Mucosa of gallbladder (tissue), 1 donor: Measurements from ENCODE around the gene NDST1. TPM values are rescaled to one million over a fixed set of nuclear protein-coding genes. Genes with fewer than 3 reads are reported as not detected.
"Not testable (repeated sequence)": the region's sequence is repeated elsewhere in the genome, so short reads cannot be mapped to it uniquely, and the experiment has no call there.

Experiments used
- DNase-seq: peaks from one replicate; pipeline ENCODE4 v3.0.0-alpha.2; 2020; ENCODE audit warnings: low spot score
- total RNA-seq: library from RNA; stranded (reverse); gene quantifications from one replicate; pipeline ENCODE4 v1.2.1, GENCODE V29; 2021
- donor health status: DM: no; HTN: no; CAD: no.

Gene NDST1
- 80.7 TPM for total RNA-seq

DNA sequence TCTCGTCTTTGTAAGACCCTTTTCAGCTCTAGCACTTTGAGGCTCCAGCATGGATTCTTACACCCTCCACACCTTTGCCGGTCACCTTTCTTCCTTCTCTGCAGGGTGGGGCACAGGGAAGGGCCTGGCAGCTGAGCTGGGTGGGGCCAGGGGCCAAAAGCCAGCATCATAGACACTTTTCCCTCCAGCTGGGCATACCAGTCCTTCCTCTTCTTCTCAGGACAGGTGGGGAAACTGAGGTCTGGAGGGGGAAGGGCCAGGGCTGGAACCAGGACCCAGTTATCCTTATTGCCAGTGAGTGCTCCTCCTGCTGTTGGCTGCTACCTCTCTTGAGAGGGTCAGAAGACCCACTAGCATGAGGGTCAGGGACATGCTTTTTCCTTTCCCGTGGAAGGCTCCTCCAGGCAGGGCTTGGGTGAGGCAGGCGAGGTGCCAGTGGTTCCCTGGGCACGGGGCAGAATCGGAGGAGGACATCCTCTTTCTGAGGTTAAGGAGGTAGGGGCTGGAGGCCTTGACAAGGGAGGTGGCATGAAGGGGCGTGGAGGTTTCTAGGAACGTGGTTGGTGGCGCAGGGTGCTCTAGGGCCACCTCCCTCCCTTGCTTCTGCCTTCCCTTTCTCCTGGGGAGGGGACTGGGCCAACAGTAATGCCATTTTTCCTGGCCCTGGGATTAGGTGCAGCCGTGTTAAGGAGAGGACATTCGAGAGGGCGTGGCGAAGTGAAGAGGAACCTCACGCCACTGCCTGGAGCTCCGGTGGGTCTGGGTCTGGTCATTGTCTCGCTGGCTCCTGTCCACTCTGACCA lies at the start of gene NDST1:
Gene NDST1 (plus strand): TSS at position 658 of the 803 bp plus-strand sequence. CDS start 13,124 bp downstream, outside the sequence.
- no peak for DNase-seq

DNA sequence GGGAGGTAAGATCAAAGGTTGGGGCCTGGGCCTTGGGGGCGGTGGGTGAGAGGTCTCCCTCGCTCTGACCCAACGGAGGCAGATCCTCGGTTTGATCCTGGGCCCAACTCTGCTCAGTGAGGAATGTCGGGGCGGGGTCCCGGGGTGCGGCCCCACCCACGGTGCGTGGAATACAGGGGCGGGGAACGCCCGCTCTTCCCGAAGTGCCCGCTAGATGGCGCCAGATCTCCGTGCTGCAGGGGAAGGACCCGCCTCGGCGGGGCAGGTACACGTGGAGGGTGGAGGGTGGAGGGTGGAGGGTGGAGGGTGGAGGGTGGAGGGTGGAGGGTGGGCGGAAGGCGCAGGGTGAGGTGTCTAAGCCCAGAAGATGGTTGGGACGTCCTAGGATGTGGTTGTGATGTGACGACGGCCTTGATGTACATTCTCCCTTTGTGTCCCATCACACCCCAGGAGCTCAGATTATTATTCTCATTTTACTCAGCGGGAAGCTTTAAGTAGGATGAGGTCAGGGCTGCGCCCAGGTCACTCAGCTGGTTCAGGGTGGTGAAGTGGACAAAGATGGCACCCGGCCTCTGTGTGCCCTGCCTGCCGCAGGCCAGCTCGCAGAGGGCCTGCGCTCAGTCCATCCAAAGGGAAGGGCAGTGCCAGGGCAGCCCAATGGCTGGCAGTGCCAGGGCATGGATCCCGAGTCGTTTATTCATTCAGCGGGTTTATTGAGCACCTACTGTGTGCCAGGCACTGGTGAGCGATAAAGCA lies 49.0 kb upstream of the NDST1 start:
- DNase-seq = peak; percentile 71

DNA sequence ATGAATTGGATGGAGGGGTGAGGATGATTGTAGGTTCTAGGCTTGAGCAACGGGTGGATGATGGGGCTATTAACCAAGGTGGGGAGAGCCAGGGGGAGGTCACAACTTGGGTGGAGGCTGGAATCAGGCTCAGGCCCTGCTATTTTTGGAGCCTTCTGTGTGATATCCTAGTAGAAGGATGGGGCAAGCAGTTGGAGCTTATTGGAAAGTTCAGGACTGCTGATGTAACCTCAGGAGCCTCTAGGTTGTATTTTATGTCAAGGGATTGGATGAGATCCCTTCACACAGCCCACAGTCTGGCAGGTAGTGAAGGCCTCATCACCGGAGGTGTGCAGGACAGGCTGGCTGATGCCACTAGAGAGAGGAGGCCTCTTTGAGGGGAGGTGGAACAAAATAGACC lies 47.1 kb upstream of the NDST1 start:
- no peak for DNase-seq

DNA sequence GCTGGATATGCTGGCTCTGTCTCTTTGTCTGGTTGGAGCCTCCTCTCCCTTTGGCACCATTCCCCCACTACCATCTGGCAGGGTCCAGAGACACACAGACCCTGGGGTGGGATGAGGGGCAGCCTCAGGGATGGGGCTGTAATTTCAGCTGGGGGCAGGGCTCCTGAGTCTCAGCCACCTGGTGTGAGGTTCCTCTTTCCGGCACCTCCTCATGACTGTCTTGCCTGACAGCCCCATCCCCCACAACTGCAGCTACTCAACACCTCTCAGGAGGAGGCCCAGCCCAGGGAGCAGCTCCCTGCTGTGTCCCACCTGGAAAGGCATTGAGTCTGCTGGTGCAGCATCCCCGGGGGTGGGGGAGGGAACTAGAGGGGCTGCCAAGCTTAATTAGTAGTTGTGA lies 46.7 kb upstream of the NDST1 start:
- no peak for DNase-seq

DNA sequence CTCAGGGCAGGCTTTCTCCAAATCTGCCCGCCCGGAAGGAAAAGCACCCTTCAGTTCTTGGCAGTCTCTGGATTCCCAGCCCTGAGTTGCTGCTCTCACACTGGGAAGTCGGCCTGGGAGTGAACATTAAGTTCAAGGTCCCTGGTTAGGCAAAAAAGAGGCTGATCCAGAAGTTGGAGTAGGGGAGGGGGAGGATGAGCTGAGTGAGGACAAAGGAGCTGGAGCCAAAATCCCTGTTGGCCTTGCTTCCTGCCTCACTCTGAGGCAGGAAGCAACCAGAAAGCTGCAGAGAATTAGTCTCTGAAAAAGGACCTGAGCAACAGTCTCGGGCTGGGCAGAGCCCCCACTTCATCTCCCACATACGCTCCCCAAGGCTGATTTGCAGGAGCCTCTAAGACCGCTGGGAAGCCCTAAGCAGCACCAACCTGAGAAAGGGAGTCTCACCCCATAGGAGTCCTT lies 43.3 kb upstream of the NDST1 start:
- DNase-seq = no peak

DNA sequence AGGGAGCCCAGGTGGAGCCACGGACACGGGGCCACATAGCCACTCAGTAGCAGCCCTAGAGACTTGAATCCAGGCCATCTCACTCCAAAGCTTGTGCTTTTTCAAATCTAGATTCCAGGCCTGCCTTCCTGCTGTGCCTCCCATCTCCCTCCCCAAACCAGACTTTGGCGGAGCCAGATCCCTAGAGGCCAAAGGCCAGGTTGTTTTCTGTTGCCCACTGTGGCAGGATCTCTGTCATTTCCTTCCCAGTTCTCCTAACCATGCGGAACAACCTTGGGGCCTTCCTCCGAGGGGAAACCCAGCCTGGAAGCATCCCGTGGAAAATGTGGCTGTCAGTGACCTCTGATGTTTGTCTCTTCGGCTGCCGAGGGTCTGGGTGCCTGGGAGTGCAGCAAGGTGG lies 42.0 kb upstream of the NDST1 start:
- DNase-seq = no peak

DNA sequence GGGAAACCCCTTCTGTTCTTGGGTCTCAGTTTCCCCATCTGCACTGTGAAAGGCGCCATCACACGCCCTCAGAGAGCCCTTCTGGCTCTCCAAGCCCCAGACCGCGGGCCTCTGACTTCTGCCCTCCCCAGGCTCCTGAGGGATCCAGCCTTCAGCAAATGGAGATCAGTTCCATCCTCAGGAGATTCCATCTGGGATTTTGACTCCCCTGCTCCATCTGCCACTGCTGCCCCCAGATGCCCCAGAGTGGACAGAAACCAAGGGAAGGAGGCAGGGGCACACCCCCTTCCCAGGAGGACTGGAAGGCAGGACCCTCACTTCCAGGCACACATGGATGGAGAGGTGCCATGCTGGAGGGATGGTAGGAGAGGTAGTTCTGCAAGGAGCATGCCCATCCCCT lies 39.7 kb upstream of the NDST1 start:
- no peak for DNase-seq

DNA sequence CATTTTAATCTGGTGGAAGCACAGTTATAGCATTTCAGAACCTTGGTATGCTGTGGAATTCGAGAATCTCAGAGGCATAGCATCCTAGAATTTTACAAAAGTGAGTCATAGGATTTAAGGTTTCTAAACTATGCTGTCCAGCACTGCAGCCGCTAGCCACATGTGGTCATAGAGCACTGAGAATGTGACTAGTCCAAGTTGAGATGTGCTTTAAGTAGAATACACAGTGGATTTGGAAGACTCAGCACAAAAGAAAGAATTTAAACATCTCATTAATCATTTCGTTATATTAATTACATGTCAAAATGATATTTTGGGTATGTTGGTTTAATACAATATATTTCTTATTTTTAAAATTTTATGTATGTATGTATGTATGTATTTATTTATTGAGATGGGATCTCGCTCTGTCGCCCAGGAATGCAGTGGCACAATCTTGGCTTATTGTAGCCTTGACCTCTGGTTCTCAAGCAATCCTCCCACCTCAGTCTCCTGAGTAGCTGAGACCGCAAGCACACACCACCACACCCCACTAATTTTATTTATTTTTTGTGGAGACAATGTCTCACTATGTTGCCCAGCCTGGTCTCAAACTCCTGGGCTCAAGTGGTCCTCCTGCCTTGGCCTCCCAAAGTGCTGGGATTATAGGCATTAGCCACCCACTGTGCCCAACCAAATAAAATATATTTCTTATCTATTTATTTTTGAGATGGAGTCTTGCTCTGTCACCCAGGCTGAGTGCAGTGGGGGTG lies 38.0 kb upstream of the NDST1 start:
- DNase-seq = no peak

DNA sequence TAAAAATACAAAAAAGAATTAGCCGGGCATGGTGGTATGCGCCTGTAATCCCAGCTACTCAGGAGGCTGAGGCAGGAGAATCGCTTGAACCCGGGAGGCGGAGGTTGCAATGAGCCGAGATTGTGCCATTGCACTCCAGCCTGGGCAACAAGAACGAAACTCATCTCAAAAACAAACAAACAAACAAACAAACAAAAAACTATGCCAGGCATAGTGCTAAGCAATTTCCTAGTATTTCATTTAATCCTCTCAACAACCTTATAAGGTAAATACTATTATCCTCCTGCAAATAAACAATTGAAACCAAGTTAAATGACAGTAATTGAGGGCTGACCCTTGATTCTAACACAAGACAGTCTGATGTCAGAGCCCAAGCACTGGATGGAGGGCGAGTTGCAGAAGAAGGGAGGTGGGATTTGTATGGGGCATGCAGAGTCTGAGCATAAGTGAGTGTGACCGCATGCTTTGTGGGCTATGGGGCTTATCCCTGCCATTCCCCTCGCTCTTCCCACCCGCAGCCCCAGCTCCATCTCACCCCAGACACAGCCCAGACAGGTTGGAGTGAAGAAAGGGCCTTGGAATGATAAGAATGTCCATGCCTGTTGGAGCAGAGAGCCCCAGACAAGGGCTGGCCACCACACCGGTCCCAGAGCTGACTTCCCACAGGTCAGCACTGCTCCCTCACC lies 34.1 kb upstream of the NDST1 start:
- no peak for DNase-seq

DNA sequence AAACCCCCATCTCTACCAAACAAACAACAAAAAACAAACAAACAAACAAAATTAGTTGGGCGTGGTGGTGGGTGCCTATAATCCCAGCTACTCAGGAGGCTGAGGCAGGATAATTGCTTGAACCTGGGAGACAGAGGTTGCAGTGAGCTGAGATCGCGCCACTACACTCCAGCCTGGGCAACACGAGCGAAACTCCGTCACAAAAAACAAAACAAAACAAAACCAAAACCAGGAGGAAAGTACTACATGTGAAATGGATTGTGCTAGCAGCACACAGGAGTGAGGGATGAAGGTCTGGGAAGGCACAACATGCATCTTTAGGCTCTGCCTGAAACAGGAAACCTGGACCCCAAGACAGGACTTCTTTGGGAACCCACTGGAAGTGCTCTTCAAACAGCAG lies 31.4 kb upstream of the NDST1 start:
- DNase-seq = not testable (repeated sequence)

DNA sequence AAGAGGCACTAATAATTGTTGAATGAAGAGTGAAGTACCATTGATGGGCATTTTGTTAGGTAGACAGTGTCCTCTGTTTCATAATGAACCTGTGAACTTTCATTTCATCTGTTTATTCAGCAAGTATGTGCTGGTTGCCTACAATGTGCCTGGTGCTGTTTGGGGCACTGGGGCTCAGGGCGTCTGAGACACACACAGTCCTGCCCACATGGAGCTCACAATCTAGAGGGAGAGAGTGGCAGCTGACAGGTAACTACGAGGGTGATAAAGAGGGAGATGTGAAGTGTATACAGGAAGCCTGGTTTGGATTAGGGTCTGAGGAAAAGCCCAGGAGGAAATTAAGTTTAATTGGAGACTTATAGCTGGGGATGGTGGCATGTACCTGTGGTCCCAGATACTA lies 28.5 kb upstream of the NDST1 start:
- DNase-seq = no peak

DNA sequence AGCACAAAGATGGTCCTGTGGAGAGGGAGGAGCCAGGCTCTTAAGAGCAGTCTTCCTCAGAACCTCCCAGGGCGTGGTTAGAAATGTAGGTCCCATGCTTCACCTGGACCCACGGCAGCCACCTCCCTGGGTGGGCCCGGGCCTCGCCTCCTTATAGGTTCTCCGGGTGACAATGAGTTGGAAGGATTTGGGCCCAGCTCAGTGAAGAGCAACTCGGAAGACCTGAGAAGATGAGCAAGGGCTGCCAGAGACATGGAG lies 26.3 kb upstream of the NDST1 start:
- no peak for DNase-seq

DNA sequence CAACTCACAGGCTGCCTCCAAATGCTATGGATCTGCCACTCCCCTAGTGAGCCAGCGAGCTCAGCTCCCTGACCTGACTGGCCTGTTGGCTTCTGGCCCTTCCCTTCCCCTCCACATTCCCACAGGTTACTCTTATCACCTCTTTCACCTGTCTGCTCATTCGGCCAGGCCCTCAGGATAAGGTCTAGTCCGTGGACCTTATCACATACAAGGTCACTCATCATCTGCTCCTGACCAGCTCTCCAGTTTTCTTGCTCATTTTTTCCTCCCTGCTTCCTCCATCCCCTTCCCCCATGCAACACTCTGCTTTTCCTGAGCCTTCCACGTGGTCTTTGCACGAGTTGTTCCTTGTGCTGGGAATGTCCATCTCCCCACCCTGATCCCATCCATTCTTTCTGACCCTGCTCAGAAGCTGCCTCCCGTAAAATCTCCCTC lies 25.9 kb upstream of the NDST1 start:
- no peak for DNase-seq

DNA sequence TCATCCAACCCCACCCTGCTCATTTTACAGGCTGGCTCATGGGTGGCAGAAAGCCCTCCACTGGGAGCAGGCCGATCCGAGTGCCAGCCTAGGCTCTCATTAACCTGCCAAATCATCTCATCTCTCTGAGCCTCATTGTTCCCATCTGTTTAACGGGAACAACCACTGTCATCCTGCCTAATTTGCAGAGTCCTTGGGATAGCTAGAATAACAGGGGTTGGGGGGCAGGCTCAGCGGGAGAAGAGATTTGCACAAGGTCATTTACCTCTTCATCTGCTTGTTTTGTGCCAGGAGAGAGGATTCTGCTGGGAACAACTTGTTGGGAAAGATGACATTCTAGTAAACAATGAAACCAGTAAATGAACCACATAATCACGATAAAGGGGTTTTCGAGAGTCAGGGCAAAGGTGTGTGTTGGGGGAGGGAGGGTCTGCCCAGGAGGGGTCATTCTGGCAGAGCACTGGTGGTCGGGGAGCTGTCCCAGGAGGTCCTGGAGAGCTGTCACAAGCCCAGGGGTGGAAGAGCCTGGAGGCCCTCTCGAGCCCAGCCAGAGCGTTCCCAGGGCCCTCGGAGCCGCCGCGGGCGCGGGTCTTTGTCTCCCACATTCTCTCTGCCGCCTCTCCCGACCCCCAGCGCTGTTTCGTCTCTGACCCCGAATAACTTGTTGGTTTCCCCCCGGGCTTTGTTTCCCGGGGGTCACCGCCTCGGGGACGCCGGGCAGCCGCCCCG lies 22.8 kb upstream of the NDST1 start:
- DNase-seq = no peak

DNA sequence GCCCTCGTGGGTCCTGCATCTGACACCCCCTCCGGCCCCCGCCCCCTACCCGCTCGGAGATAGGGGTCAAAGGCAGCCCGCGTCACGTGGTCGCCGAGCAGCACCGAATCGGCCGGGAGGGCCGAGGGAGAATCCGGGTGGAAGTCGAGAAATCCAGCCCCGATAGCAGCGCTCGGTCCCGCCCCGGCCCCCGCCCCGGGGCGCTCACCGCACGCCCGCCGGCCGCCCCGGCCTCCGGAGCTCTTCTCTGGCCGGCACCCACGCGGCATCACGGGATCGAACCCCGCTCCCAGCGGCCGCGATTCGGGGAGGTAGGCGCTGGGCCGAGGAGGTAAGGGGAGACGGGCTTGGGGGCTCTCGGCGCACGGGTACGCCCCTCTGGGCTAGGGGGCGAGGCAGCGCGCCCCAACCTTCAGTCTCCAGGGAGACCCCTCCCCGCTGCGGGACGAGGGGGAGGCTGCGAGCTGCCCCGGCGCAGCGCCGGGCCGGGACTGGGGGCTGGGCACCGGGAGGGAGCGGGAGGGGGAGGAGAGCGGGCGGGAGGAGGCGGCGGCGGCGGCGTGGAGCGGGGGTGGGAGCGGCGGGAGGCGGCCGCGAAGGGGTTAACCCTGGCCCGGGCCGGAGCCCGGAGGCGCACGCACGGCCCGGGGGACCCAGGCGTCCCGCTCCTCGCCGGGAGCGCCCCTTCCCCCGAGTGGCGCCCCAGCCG lies 22.1 kb upstream of the NDST1 start:
- no peak for DNase-seq

DNA sequence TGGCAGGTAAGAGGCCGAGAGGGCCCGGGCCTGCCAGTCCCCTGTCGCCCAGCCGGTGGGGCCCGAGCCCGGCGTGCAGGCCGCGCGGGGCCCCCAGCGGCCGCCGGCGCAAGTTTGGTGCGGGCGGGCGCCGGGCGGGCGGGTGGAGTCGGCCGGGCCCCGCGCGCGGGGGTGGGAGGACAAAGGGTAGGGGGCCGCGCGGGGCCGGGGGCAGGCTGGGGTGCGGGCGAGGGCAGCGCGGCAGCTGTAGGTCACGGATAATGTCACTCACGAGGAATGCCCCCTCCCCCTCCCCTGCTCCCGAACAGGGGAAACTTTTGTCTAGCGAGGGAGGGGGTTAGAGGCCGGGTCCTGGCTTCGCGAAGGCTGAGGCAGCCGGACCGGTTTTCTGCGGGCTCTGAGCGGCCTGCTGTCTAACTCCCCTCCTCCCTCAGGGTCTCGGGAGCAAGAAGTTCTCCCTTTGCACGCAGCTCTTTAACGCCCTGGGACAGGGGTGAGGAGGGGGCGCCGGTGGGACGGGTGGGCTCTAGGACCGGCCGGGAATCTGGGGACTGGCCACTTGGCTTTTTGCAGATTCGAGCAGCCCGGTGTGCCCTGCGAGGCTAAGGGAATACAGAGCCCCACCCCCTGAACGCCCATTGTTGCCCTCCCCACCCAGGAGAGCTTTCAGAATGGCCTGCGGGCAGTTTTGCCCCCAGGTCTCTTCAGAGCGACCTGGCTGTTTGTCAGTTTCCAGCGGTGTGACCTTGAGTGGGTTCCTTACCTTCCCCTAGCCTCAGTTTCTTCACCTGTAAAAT lies 21.3 kb upstream of the NDST1 start:
- DNase-seq = peak; percentile 47

DNA sequence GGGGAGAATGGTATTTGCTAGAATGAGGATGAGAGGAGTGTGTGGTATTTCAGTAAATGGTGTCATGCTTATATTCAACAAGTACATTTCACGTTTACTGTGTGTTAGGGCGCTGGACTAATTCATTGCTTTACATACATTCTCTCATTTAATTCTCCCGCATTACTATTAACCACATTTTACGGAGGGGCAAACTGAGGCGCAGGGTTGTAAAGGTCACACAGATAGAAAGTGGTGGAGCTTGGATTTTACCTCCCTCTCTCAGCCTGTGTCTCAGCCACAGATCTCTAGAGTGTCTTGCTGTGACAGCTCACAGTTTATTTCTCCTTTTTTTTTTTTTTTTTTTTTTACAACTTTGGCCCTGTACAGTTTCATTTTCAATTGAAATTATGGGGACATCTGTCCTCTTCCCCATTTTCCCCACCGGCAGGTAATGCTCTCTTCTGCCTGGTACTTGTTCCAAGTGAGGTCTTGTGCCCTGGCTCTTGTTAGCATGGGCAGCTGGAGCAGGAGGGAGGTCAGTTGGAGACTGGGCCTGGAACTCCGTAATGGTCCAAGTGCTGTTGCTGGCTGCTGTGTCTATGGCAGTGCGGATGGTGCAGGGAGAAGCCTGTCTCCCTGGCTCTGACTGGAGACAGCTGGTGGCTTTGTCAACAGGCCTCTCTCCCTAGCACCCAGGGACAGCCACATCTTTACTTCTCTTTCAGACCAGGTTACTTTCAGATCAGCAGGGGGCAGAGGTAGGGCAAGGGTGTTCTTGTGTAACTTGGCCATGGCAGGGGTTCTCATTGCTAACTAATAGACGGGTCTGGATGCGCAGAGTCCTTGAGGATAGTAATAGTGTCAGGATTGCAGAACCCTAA lies 20.5 kb upstream of the NDST1 start:
- no peak for DNase-seq

DNA sequence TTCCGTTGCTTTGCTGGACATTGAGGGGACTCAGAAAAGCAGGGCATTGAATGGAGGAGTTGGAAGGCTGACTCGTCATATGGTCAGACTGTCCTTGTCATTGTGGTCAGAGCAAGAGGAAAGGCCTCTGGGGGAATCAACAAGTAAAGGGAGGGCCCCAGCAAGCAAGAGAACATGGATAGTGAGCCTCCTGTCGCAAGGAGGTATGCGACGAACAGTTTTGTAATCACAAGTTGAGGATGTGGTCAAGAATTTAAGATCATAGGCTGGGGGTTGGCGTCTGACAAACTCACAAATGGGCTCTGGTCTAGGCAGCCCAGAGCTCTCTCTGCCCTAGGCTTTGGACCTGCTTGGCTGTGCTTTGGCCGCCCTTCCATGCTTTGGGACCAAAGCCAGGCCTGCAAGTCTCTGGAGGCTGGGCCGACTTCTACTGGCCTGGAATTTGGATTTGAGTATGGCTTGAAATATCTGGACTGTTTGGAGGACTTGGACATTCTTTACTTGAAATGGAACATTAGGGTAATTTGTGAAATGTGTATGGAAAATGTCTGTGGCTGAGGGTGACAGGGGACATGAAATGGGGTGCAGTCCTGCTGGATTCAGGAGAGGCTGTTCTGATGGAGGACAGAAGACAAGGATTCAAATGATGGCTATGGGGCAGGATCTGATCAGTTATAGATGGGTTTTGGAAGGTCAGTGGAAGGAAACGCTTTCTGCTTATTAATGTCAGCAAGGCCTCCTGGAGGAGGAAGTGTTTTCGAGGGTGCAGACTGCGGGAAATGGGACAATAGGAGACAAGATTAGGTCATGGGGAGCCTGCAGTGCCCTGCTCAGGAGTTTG lies 19.2 kb upstream of the NDST1 start:
- peak; percentile 70 for DNase-seq
